CD14-positive monocyte (primary cell): ENCODE measurements around the gene UNKL. TPM values are rescaled to one million over a fixed set of nuclear protein-coding genes. Genes with fewer than 3 reads are reported as not detected.

Experiments
- DNase-seq, 3 donors: peaks; one replicate each; pipeline ENCODE4 v3.0.0-alpha.2; 2011 to 2022
- H2AFZ ChIP-seq: 2 replicates; pipeline ENCODE4 v1.6.0; 2012; ENCODE audit warnings: mild to moderate bottlenecking, low read depth, low read length, inconsistent platforms; ENCODE audit not compliant: insufficient read depth, poor library complexity, severe bottlenecking
- H3K27ac ChIP-seq, 2 donors: 1 replicate in 1 of 2; 2 replicates in 1 of 2; pipeline ENCODE4 v1.5.1; 2012 to 2013; ENCODE audit warnings: low read length in 2 of 2, control low read depth in 1 of 2, inconsistent platforms in 1 of 2, low read depth in 1 of 2, mild to moderate bottlenecking in 1 of 2
- H3K27me3 ChIP-seq, 2 donors: one replicate each; pipeline versions ENCODE4 v1.6.0 to v1.6.1; 2011 to 2013; ENCODE audit warnings: low read length in 2 of 2; ENCODE audit not compliant: control insufficient read depth in 2 of 2, insufficient read depth in 2 of 2
- H3K36me3 ChIP-seq, 2 donors: replicated peaks in 1 of 2; 1 replicate in 1 of 2; 2 replicates in 1 of 2; pipeline versions ENCODE4 v1.5.1 to v1.6.1; 2012 to 2013; ENCODE audit warnings: low read length in 2 of 2, control low read depth in 1 of 2, inconsistent platforms in 1 of 2, mild to moderate bottlenecking in 1 of 2; ENCODE audit not compliant: insufficient read depth in 2 of 2, control insufficient read depth in 1 of 2
- H3K4me1 ChIP-seq, 2 donors: 1 replicate in 1 of 2; 2 replicates in 1 of 2; pipeline versions ENCODE4 v1.5.1 to v1.6.1; 2012 to 2013; ENCODE audit warnings: low read length in 2 of 2, control low read depth in 1 of 2, inconsistent platforms in 1 of 2, mild to moderate bottlenecking in 1 of 2, moderate library complexity in 1 of 2; ENCODE audit not compliant: insufficient read depth in 2 of 2, control insufficient read depth in 1 of 2
- H3K4me2 ChIP-seq: replicated peaks from 2 replicates; pipeline ENCODE3; 2012; ENCODE audit warnings: low read length, moderate library complexity, mild to moderate bottlenecking; ENCODE audit not compliant: poor library complexity, severe bottlenecking; ENCODE audit errors: extremely low read depth
- H3K4me3 ChIP-seq, 3 experiments: fragments of 200-600 bp in 1 of 3; sonication (generic) in 1 of 3; replicated peaks in 1 of 3; 1 replicate in 2 of 3; 2 replicates in 1 of 3; pipeline ENCODE4 v1.5.1; 2011 to 2013; ENCODE audit warnings: low read length in 3 of 3, mild to moderate bottlenecking in 3 of 3, control low read depth in 2 of 3, low read depth in 2 of 3, inconsistent platforms in 1 of 3, moderate library complexity in 1 of 3
- H3K79me2 ChIP-seq: 2 replicates; pipeline ENCODE4 v1.6.0; 2012; ENCODE audit warnings: mild to moderate bottlenecking, control low read depth, inconsistent platforms, low read length, moderate library complexity; ENCODE audit not compliant: insufficient read depth
- H3K9ac ChIP-seq: 2 replicates; pipeline ENCODE4 v1.6.0; 2017; ENCODE audit warnings: low read length, mild to moderate bottlenecking; ENCODE audit not compliant: insufficient read depth, poor library complexity, severe bottlenecking
- H3K9me3 ChIP-seq, 2 donors: replicated peaks in 1 of 2; 1 replicate in 1 of 2; 2 replicates in 1 of 2; pipeline versions ENCODE4 v1.5.1 to v1.6.1; 2012 to 2013; ENCODE audit warnings: low read length in 2 of 2, control low read depth in 1 of 2; ENCODE audit not compliant: control insufficient read depth in 1 of 2, insufficient read depth in 1 of 2
- H4K20me1 ChIP-seq: 2 replicates; pipeline ENCODE4 v1.6.0; 2012; ENCODE audit warnings: mild to moderate bottlenecking, low read length, control low read depth, moderate library complexity; ENCODE audit not compliant: insufficient read depth
- H3K27ac Mint-ChIP-seq, 7 donors: one replicate each; pipeline ENCODE4 v1.8.0; 2020; ENCODE audit warnings: mild to moderate bottlenecking in 7 of 7, mixed read lengths in 7 of 7, moderate library complexity in 6 of 7, inconsistent platforms in 2 of 7
- H3K27me3 Mint-ChIP-seq, 3 donors: one replicate each; pipeline ENCODE4 v1.8.0; 2021 to 2022; ENCODE audit warnings: low read depth in 3 of 3, mild to moderate bottlenecking in 3 of 3, mixed read lengths in 3 of 3, moderate library complexity in 3 of 3, inconsistent platforms in 1 of 3
- H3K36me3 Mint-ChIP-seq, 2 donors: one replicate each; pipeline ENCODE4 v1.8.0; 2020; ENCODE audit warnings: mixed read lengths in 2 of 2, inconsistent platforms in 1 of 2, mild to moderate bottlenecking in 1 of 2
- H3K4me1 Mint-ChIP-seq: one replicate; pipeline ENCODE4 v1.8.0; 2020; ENCODE audit warnings: mild to moderate bottlenecking, mixed read lengths
- H3K4me3 Mint-ChIP-seq, 2 donors: one replicate each; pipeline ENCODE4 v1.8.0; 2020; ENCODE audit warnings: mild to moderate bottlenecking in 2 of 2, mixed read lengths in 2 of 2, moderate library complexity in 1 of 2
- H3K9me3 Mint-ChIP-seq, 7 donors: one replicate each; pipeline ENCODE4 v1.8.0; 2020 to 2022; ENCODE audit warnings: mixed read lengths in 7 of 7, mild to moderate bottlenecking in 6 of 7, moderate library complexity in 6 of 7, inconsistent platforms in 2 of 7
- WGBS: methylation state at CpG from one replicate; pipeline ENCODE4 v1.1.5; 2013; ENCODE audit warnings: missing lambda C conversion rate; ENCODE audit not compliant: insufficient coverage; 5-methylcytosine and 5-hydroxymethylcytosine counted together
- intact Hi-C, 2 donors: fragments of 100-400 bp; cut with micrococcal nuclease; formaldehyde crosslinking; loops; one replicate each; pipeline versions ENCODE4 v1.15.0 to v1.15.1; 2023
- polyA plus RNA-seq, 3 donors: library from polyadenylated mRNA; depleted of rRNA in 1 of 3; unstranded in 2 of 3; stranded (reverse) in 1 of 3; fragments of 300-500 nt in 2 of 3; fragments of >200 nt in 1 of 3; fragmentation: Illumina TruSeq in 2 of 3; gene quantifications; 1 replicate in 2 of 3; 2 replicates in 1 of 3; pipeline ENCODE4 v1.2.3, GENCODE V29; 2012 to 2021
- TF ChIP-seq, protein P1 (sequence below): fragments of 200-600 bp; IDR thresholded peaks from one replicate; pipeline ENCODE4 v1.8.0; 2022; ENCODE audit warnings: antibody characterized with exemption, mild to moderate bottlenecking

The UNKL gene
- polyA plus RNA-seq, 3 donors: 1.2 to 19.9 (median 2.2) TPM

GRCh38 chr16:1416521-1416941, 2.0 kb upstream of the UNKL start:
- no peak for DNase-seq
- peaks cover 12 to 16% of the 10 kb centered on the region in 2 donors for H3K36me3 Mint-ChIP-seq
- H2AFZ ChIP-seq: no peak overlapping the region
- 93% methylated on average over 3 of the region's 3 CpGs for WGBS
- peaks cover 25% of the 10 kb centered on the region for H3K4me1 Mint-ChIP-seq
- peaks cover 31 to 37% of the 10 kb centered on the region in 2 donors for H3K4me1 ChIP-seq
- peaks cover 21% of the 10 kb centered on the region for H4K20me1 ChIP-seq
- H3K9me3 Mint-ChIP-seq: no peaks in the 10 kb centered on the region
- H3K9me3 ChIP-seq: no peaks in the 10 kb centered on the region
- intact Hi-C loops: loop anchor here in 1 of 2 donors (10.0 kb wide), 2 partner anchors 62 to 112 kb away; partner anchors contain the start of genes GNPTG, TSR3 and UBE2I
- H3K27ac Mint-ChIP-seq: peak overlapping the region in 4 of 7 donors; percentile 3 to 43 (median 32)
- no peak overlapping the region for H3K4me3 Mint-ChIP-seq
- no peaks in the 10 kb centered on the region for H3K27me3 ChIP-seq
- H3K27ac ChIP-seq: no peak overlapping the region
- H3K9ac ChIP-seq: no peak overlapping the region
- no peaks in the 10 kb centered on the region for H3K27me3 Mint-ChIP-seq
- TF ChIP-seq, protein P1, sequence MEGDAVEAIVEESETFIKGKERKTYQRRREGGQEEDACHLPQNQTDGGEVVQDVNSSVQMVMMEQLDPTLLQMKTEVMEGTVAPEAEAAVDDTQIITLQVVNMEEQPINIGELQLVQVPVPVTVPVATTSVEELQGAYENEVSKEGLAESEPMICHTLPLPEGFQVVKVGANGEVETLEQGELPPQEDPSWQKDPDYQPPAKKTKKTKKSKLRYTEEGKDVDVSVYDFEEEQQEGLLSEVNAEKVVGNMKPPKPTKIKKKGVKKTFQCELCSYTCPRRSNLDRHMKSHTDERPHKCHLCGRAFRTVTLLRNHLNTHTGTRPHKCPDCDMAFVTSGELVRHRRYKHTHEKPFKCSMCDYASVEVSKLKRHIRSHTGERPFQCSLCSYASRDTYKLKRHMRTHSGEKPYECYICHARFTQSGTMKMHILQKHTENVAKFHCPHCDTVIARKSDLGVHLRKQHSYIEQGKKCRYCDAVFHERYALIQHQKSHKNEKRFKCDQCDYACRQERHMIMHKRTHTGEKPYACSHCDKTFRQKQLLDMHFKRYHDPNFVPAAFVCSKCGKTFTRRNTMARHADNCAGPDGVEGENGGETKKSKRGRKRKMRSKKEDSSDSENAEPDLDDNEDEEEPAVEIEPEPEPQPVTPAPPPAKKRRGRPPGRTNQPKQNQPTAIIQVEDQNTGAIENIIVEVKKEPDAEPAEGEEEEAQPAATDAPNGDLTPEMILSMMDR: no peak
- peaks cover 45% of the 10 kb centered on the region for H3K79me2 ChIP-seq
- H3K36me3 ChIP-seq: peaks cover 3 to 14% of the 10 kb centered on the region in 2 donors
- H3K4me3 ChIP-seq: no peak overlapping the region
- H3K4me2 ChIP-seq: no peak overlapping the region

- WGBS: 4% methylated on average over 85 of the region's 85 CpGs
Observed at GRCh38 chr16:1413684-1414531, 596 bp downstream of the UNKL start.

More at GRCh38 chr16:1413684-1414531, 596 bp downstream of the UNKL start:
- Histone ChIP-seq H3K27ac (peak overlapping the region; percentile 25 to 83), H3K9ac (peak overlapping the region; percentile 90), H3K4me3 (peak overlapping the region; percentile 80 to 94 (median 85)), H3K27me3 (no peaks in the 10 kb centered on the region), H3K4me2 (peak overlapping the region; percentile 94), H3K79me2 (peaks cover 34% of the 10 kb centered on the region), H2AFZ (peak overlapping the region; percentile 70), H3K9me3 (no peaks in the 10 kb centered on the region), H3K4me1 (peaks cover 13 to 20% of the 10 kb centered on the region in 2 donors), H3K36me3 (peaks cover 9 to 35% of the 10 kb centered on the region in 2 donors), H4K20me1 (peaks cover 47% of the 10 kb centered on the region)
- no peaks in the 10 kb centered on the region for H3K9me3 Mint-ChIP-seq
- H3K27ac Mint-ChIP-seq: peak overlapping the region; percentile 38 to 91 (median 85)
- peaks cover 0 to 1% (median 0%) of the 10 kb centered on the region in 3 donors for H3K27me3 Mint-ChIP-seq
- intact Hi-C loops: loop anchor here in 1 of 2 donors (10.0 kb wide), 2 partner anchors 59 to 109 kb away; partner anchors contain the start of genes GNPTG, TSR3 and UBE2I
- TF ChIP-seq, protein P1: peak; percentile 76
- peak overlapping the region; percentile 89 for H3K4me3 Mint-ChIP-seq
- peaks cover 20 to 36% of the 10 kb centered on the region in 2 donors for H3K36me3 Mint-ChIP-seq
- peaks cover 13% of the 10 kb centered on the region for H3K4me1 Mint-ChIP-seq
- peak; percentile 39 to 60 (median 49) for DNase-seq
